ENCODE measurements around the gene PABPC4L. TPM values are rescaled to one million over a fixed set of nuclear protein-coding genes. Genes with fewer than 3 reads are reported as not detected.
A peak's percentile ranks its signal among the peaks of the same experiment; 100 is the strongest.
"Not testable (repeated sequence)": the region's sequence is repeated elsewhere in the genome, so short reads cannot be mapped to it uniquely, and the experiment has no call there.

PABPC4L gene
- total RNA-seq, result 1.0 and 1.6 TPM in 2 replicates

GRCh38 chr4:134201216-134202161 is at the start of gene PABPC4L:
Gene PABPC4L, minus strand, starts transcription at chr4:134201789. Its CDS starts 770 bp downstream, at chr4:134201019.
- peak; percentile 38 for DNase-seq (ENCODE audit: low read depth)

GRCh38 chr4:134251322-134251721 is 49.7 kb upstream of the PABPC4L start:
- no peak for DNase-seq (ENCODE audit: low read depth)

GRCh38 chr4:134243742-134244713 is 42.4 kb upstream of the PABPC4L start:
- DNase-seq (ENCODE audit: low read depth), result no peak

- no peak for DNase-seq (ENCODE audit: low read depth)
Measured at GRCh38 chr4:134219043-134219442, 17.5 kb upstream of the PABPC4L start.

- DNase-seq (ENCODE audit: low read depth), result peak; percentile 18
Measured at GRCh38 chr4:134216411-134216810, 14.8 kb upstream of the PABPC4L start.

- no peak for DNase-seq (ENCODE audit: low read depth)
Measured at GRCh38 chr4:134215620-134216344, 14.2 kb upstream of the PABPC4L start.

GRCh38 chr4:134207955-134208354 is 6.4 kb upstream of the PABPC4L start:
- DNase-seq (ENCODE audit: low read depth), result not testable (repeated sequence)

GRCh38 chr4:134202166-134202956 is 772 bp upstream of the PABPC4L start:
- peak; percentile 51 for DNase-seq (ENCODE audit: low read depth)

GRCh38 chr4:134200811-134201215 is 776 bp downstream of the PABPC4L start:
- DNase-seq (ENCODE audit: low read depth), result no peak

- no peak for DNase-seq (ENCODE audit: low read depth)
Measured at GRCh38 chr4:134189949-134190348, 11.6 kb downstream of the PABPC4L start.

- no peak for DNase-seq (ENCODE audit: low read depth)
Measured at GRCh38 chr4:134189480-134189879, 12.1 kb downstream of the PABPC4L start.

GRCh38 chr4:134178706-134179105 is 22.9 kb downstream of the PABPC4L start:
- DNase-seq (ENCODE audit: low read depth), result no peak

- no peak for DNase-seq (ENCODE audit: low read depth)
Measured at GRCh38 chr4:134174271-134174670, 27.3 kb downstream of the PABPC4L start.

GRCh38 chr4:134160211-134160610 is 41.4 kb downstream of the PABPC4L start:
- DNase-seq (ENCODE audit: low read depth), result no peak

- DNase-seq (ENCODE audit: low read depth), result no peak
Measured at GRCh38 chr4:134154097-134154496, 47.5 kb downstream of the PABPC4L start.

GRCh38 chr4:134147941-134148340 is 53.6 kb downstream of the PABPC4L start:
- no peak for DNase-seq (ENCODE audit: low read depth)

Data from renal cortical epithelial cell (primary cell).